ENCODE data around the gene MAN2B2. TPM values are rescaled to one million over a fixed set of nuclear protein-coding genes. Genes with fewer than 3 reads are reported as not detected.

Gene MAN2B2
- total RNA-seq, 1 donor from 2014 or later: 15.3 TPM

DNA sequence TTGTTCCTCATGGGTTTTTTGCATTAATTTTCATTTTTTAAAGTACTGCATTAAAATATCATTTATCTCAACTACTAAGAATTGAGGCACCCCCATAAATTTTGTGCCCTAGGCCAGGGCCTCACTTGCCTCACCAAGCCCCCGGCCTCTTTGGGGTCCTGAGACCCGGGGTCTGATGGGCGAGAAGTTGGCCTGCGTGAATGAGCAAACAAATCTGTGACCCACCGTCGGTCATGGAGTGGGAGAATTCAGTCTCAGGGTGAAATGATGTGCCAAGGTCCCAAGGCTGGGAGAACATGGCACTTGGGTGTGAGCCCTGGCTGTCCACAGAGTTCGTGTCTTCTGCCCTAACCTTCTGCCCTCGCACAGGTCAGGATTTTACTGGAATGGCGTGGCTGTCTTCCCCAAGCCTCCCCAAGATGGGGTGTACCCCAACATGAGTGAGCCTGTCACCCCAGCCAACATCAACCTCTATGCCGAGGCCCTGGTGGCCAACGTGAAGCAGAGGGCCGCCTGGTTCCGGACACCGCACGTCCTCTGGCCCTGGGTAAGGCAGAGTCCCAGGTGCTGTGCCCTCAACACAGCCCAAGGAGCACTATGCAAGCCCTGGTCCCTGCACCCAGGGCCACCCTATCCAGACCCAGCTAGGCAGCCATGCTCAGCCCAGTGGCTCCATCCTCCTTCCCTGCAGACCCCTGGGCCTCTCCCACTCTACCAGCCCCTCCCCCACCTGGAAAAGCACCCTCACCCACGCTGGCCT is 18.0 kb downstream of the MAN2B2 start:
- DNase-seq (ENCODE audit: low read depth, low spot score): no peak

DNA sequence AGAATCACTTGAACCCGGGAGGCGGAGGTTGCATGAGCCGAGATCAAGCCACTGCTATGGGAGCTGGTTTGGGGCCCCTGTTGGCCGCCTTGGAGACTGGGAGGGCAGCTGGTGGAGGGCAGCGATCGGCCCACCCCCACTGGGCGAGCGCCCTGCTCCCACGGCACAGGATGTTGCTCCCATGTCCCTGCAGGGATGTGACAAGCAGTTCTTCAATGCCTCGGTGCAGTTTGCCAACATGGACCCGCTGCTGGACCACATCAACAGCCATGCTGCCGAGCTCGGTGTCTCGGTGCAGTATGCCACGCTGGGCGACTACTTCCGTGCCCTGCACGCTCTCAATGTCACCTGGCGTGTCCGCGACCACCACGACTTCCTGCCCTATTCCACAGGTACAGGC is 19.4 kb downstream of the MAN2B2 start:
- DNase-seq (ENCODE audit: low read depth, low spot score): no peak

DNA sequence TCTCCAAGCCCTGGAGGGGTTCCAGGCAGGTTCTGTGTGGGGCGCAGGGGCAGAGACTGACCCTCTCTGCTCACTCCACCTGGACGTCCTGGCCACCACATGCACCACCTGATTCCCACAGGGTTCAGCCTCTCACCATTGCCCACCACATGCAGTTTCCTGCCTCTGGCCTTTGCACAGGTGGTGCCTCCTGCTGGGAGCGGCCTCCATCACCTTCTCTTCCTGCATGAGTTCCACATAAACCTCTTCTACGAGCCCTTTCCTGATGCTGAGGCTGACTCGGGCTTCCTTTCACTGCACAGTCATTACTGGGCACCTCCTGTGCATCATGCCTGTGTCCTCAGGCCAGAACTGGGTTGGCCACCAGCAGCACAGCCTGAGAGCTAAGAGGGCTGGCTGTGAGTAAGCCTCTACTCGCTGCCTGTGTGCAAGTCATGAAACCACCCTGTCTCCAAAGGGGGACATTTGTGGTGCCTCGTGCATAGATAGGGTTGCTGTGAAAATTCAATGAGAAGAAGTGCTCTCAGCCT is 19.9 kb downstream of the MAN2B2 start:
- DNase-seq (ENCODE audit: low read depth, low spot score): no peak

DNA sequence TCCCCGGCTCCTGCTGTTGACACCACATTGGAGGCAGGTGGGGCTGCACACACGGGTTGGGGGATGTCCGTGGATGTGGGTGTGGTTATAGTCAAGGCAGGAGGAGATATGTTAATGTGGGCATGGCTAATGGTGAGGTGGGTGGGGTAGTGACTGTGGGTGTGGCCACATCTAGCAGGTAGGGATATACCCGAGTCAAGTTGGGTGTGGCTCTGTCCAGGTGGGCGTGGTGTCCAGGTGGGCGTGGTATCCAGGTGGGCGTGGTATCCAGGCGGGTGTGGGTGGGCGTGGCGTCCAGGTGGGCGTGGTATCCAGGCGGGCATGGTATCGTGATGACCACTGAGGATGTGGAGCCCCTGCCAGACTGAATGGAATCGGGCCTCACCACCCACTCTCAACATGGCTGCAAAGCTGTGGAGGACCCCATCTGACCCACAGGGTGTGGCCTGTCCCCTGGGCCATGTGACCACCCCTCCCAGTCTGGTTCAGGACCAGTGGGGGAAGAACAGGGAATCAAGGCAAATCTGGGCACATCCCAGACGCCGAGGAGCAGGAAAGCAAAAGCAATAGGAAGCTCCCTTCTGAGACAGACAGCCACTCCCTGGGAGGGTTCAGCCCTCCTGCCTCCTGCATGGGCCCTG is 21.0 kb downstream of the MAN2B2 start:
- no peak for DNase-seq (ENCODE audit: low read depth, low spot score)

DNA sequence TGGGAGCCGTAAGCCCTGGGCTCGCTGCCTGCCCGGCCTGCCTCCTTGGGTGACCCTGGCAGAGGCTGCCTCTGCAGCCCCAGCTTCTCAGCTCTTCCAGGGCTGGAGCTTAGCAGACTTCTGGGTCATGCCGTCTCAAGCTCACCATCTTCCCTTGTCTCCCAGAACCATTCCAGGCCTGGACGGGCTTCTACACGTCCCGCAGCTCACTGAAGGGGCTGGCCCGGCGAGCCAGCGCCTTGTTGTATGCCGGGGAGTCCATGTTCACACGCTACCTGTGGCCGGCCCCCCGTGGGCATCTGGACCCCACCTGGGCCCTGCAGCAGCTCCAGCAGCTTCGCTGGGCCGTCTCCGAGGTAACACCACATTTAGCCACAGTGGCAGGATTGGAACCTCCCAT is 22.0 kb downstream of the MAN2B2 start:
- no peak for DNase-seq (ENCODE audit: low read depth, low spot score)

DNA sequence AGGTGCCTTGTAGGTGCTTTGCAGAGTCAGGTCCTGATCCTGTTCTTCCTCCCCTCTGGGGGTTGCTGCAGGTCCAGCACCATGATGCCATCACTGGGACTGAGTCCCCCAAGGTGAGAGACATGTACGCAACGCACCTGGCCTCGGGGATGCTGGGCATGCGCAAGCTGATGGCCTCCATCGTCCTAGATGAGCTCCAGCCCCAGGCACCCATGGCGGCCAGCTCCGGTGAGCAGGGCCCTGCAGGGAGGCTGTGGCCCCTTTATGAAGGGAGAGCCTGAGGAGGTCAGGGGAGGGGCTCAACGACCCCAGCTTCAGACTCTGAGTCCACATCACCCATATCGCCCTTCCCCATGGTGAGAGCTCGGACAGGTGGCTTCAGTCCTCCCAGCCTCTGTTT is 23.1 kb downstream of the MAN2B2 start:
- DNase-seq (ENCODE audit: low read depth, low spot score): no peak

DNA sequence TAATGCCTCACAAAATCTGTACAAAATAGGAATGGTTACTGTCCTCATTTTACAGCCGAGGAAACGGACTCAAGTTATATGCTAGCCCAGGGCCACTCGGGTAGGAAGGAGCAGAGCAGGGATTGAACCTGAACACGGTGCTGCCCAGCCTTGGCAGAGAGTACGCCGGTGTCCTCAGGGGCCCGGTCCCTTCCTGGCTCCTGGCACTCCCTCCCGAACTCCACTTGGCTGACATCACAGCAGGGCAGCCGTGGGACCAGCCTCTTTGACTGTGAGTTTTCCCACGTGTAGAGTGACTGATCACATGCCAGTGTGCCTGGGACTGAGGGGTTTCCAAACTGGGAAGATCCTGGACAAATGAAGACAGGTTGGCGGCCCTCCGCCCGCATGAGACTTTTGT is 23.7 kb downstream of the MAN2B2 start:
- DNase-seq (ENCODE audit: low read depth, low spot score): no peak

DNA sequence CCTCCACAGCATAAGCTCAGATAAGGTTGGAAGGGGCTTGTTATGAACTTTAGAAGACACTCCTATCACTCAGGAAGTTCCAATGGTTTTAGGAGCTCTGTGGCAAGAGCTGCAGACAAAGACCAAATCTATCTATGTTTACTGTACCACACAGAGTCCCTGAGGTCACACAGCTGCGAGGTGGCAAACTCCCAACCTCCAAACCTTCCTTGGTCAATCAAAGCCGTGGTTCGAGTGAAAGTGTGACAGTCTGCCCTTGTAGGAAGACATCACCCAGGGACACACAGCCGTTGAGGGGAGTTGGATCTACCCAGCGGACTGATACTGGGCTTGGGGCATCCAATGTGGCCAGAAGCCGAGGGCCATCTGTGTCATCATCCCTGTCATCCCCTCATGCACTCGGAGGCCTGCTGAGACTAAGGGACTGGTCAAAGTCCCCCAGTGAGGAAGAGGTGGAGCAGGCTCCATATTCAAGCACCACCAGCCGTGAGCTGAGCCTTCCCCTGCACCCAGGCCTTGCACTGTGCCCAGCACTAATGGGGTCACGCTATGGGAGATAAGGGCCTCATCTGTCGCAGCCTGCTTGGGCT is 26.8 kb downstream of the MAN2B2 start:
- no peak for DNase-seq (ENCODE audit: low read depth, low spot score)

DNA sequence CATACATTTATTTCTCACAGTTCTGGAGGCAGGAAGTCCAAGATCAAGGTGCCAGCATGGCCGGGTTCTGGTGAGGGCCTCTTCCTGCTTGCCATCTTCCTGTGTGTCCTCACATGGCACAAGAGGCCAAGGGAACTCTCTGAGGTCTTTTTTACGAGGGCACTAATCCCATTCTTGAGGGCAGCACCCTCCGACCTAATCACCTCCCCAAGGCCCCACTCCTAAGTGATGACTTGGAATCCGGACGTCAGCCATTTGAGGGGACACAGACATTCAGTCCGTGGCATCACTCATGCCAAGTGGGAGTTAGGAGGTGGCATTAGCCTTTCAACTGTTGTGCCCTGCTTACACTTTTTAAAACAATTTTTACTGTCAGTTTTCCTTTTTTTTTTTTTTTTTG is 27.3 kb downstream of the MAN2B2 start:
- no peak for DNase-seq (ENCODE audit: low read depth, low spot score)

DNA sequence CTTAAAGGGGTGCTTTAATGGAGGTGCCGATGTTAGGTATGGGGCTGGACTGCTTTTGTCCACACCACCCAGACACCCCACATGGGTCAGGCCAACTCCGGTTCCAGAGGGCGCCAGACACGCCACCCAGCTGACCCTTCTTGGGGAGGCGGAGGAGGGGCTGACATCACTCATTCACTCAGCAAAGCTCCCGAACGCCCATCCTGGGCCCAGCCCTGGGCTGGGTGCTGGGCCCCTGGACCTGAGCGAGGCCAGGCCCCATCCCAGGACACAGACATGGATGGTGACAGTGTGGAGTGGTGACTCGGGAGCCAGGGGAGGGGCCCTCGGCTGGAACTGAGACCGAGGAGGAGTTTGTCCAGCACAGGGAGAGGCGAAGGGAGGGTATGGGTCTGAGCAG is 28.1 kb downstream of the MAN2B2 start:
- no peak for DNase-seq (ENCODE audit: low read depth, low spot score)

DNA sequence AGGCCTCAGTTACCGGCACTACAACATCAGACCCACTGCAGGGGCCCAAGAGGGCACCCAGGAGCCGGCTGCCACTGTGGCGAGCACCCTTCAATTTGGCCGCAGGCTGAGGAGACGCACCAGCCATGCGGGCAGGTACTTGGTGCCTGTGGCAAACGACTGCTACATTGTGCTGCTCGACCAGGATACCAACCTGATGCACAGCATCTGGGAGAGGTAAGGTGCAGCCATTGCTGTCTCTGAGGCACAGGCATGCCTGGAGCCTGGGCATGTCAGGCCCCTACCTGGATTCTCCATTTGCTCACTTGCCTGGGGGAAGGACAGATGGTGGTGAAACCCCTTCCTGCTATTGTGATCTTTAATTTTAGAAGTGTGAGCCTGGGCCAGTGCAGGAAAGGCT is 30.1 kb downstream of the MAN2B2 start:
- no peak for DNase-seq (ENCODE audit: low read depth, low spot score)

DNA sequence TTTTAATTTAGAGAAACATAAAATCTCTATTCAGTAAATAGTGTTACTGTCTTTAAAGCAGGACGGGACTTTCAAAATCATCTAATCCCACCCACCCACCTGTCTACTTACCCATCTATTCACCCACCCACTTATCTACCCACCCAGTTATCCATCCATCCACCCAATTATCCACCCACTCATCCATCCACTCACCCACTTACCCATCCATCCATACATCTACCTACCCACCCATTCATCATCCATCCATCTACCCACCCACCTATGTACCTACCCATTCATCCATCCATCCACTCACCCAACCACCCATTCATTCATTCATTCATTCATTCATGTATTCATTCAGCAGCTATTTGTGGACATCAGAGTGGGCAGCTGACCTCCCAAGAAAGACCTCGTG is 30.6 kb downstream of the MAN2B2 start:
- DNase-seq (ENCODE audit: low read depth, low spot score): no peak

DNA sequence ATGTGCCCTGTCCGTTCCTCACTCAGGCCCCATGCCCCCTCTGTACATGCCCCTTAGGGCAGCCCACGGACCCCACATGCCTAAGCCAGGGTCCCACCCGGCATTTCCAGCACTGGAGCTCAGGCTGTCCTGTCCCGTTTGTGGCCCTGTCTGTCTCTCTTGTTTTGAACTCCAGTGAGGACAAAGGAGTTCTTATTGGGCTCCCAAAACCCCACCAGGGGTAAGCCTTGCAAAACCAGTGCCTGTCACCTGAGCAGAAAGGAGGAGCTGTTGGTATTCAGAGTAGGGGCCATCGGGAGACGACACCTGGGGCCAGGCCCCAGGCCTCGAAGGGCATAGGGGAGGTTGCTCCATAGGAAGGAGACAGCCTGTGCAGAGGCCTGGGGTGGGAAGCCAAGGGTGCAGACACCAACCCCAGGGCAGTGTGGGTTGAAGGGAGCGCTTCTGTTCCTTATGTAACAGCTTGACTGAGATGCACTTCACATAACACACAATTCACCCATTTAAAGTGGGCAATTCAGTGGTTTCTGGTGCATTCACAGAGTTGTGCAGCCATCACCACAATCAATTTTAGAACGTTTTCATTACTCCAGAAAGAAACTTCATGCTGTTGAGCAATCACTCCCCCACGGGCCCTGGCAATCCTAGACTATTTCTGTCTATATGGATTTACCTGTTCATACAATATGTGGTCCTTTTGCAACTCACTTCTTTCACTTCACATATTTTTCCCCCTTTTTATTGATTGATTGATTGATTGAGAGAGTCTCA is 31.7 kb downstream of the MAN2B2 start:
- no peak for DNase-seq (ENCODE audit: low read depth, low spot score)

DNA sequence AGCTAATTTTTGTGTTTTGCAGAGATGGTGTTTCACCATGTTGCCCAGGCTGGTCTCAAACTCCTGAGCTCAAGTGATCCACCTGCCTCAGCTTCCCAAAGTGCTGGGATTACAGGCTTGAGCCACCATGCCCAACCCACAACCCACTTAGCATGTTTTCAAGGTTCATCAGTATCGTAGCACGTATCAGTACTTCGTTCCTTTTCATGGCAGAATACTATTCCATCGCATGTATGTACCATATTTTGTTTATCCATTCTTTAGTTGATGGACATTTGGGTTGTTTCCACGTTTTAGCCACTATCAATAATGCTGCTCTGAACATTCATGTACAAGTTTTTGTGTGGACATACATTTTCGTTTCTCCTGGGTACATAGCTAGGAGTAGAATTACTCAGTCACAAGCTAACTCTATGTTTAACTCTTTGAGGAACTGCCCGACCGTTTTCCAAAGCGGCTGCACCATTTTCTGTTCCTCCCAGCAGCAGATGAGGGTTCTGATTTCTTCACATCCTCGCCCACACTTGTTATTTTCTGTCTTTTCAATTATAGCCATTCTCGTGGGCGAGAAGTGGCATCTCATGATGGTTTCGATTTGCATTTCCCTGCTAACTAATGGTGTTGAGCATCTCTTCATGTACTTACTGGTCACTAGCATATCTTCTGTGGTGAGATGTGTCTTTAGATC is 32.5 kb downstream of the MAN2B2 start:
- no peak for DNase-seq (ENCODE audit: low read depth, low spot score)

DNA sequence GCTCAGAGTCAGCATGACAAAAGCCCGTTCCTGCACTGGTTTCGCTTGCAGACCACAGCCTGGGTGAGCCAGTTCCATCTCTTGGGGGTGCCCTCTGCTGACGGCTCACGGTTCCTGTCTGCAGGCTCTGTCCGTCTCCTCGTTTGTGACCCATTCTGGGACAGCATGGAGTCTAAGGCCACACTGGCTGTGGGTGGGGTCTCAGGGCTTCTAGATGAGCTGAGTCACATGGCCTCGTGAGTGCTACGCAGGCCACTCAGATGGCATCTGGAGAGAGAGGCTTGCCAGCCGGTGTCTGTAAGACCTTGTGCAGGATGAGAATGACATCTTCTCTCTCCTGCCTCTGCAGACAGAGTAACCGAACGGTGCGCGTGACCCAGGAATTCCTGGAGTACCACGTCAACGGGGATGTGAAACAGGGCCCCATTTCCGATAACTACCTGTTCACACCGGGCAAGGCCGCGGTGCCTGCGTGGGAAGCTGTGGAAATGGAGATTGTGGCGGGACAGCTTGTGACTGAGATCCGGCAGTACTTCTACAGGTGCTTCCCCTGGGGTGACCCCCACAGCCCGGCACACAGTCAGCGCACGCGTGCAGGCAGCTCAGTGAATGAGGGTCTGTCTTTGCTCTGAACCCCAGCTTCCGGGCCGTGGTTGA is 33.9 kb downstream of the MAN2B2 start:
- DNase-seq (ENCODE audit: low read depth, low spot score): no peak

DNA sequence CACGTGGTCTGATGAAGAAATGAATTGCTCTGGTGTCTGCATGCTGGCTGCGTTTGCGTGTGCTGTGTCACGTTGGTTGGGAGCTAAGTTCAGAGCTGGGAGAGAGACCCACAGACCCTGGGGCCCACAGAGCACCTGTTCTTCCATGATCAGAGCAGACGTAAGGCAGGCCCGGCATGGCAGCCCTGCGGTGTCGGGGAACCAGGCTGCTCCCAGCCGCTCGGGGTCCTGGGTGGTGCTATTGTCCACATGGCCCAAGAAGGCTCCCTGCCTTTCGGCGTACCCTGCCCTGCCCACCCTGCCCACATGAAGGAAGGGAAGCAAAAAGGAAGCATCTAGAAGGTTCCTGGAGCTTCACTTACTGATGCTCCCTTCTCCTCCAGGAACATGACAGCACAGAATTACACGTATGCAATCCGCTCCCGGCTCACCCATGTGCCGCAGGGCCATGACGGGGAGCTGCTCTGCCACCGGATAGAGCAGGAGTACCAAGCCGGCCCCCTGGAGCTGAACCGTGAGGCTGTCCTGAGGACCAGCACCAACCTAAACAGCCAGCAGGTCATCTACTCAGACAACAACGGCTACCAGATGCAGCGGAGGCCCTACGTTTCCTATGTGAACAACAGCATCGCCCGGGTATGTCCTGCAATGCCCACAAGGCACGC is 34.6 kb downstream of the MAN2B2 start:
- DNase-seq (ENCODE audit: low read depth, low spot score): no peak

DNA sequence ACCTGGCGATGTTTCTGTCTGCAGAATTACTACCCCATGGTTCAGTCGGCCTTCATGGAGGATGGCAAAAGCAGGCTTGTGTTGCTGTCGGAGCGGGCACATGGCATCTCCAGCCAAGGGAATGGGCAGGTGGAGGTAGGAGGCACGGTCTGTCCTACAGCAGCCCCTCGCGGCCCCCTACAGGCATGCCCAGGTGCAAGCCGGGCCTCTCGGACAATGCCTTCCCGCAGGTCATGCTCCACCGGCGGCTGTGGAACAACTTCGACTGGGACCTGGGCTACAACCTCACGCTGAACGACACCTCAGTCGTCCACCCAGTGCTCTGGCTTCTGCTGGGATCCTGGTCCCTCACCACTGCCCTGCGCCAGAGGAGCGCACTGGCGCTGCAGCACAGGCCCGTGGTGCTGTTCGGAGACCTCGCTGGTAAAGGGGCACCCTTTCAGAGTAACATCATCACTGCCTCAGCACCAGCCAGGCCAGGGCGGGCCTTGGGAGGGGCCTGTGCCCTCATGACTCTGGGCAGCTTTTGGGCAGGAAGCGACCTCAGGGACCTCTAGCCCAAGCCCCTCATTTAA is 36.0 kb downstream of the MAN2B2 start:
- no peak for DNase-seq (ENCODE audit: low read depth, low spot score)

DNA sequence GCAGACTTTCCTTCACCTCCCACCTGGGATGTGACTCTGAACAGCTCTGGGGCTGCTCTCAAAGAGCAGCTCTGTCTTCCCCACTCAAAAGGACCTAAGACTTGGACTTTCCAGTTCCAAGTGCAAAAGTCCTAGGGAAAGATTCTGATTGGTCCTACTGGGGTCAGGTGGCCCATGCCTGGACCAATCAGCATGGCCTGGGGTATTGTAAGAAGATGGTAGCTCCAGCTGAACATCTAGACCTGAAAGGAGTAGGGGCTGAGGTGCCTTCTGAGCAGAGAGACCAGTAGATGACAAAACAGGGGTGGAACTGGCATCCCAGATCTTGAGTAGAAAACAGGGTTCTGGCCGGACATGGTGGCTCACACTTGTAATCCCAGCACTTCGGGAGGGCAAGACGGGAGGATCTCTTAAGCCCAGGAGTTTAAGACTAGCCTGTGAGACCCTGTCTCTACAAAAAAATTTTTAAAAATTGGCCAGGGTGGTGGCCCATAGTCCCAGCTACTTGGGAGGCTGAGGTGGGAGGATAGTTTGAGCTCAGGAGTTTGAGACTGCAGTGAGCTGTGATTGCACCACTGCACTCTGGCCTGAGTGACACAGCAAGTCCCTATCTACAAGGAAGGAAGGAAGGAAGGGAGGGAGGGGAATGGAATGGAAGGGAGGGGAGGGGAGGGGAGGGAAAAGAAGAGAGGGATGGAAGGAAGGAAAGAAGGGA is 38.1 kb downstream of the MAN2B2 start:
- no peak for DNase-seq (ENCODE audit: low read depth, low spot score)
